Measurements from ENCODE around the gene FADD. TPM values are rescaled to one million over a fixed set of nuclear protein-coding genes. Genes with fewer than 3 reads are reported as not detected.
A peak's percentile ranks its signal among the peaks of the same experiment; 100 is the strongest.

FADD gene
- total and polyA plus RNA-seq, 5 experiments from 2014 or later = 7.2 to 37.8 (median 19.3) TPM

DNA sequence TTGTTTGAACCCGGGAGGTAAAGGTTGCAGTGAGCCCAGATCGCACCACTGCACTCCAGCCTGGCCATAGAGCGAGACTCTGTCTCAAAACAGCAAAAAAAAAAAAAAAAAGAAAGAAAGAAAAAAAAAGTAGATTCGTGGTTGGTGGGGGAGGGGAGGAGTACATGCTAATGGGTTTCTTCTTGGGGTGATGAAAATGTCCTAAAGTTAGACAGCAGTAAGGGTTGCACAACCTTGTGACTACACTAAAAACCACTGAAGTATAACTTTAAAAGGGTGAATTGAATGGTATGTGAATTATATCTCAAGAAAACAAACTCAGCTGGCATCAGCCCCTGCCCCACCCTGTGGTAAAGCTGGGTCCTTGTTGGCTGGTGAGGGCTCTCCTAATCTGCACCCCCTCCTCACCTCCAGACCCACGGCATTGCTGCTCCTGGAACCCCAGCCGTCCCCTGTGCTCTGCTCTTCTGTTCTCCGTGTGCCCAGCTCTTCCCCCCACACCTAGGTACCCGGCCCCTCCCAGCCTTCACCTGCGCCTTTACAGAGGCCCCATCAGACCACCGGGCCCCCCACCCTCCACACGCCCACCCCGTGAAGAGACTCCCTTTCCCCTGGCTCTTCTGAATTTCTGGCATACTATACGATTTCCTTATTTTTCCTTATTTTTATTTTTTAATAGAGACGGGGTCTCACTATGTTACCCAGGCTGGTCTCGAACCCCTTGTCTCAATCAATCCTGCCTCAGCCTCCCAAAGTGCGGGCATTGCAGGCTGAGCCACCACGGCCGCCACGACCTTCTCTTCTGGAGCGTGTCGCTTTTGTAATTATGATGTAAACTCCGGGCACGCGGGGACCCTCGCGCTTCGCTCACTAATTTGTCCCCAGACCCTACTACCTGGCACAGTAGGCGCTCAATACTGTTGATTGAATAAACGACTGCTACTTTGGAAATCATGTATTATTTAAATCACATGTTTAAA is 924 bp upstream of the FADD start:
- DNase-seq (no peak), ATAC-seq (no peak)
- no peaks in the 10 kb centered on the region for H3K9me3 Mint-ChIP-seq
- H3K4me3 Mint-ChIP-seq = peak overlapping the region; percentile 83 to 98 (median 94)
- H3K36me3 Mint-ChIP-seq = peaks cover 0 to 29% (median 7%) of the 10 kb centered on the region in 3 donors
- POLR2A ChIA-PET = interaction anchor here (0.6 to 2.2 kb wide), 4 partner anchors 10 to 527 kb away, joined by 3 to 12 read pairs (median 8); partner anchors contain the start of gene LTO1
- peaks cover 13 to 39% (median 37%) of the 10 kb centered on the region in 4 donors for H3K4me1 Mint-ChIP-seq
- H3K27me3 Mint-ChIP-seq = peaks cover 0 to 1% (median 0%) of the 10 kb centered on the region in 5 donors
- H3K27ac Mint-ChIP-seq = peak overlapping the region; percentile 81 to 97 (median 95)

GRCh38 chr11:70203751-70204465 is 812 bp downstream of the FADD start:
- H3K4me3 Mint-ChIP-seq = peak overlapping the region; percentile 91 to 98 (median 96)
- H3K4me1 Mint-ChIP-seq = peaks cover 19 to 53% (median 49%) of the 10 kb centered on the region in 4 donors
- POLR2A ChIA-PET = interaction anchor here (0.6 to 2.3 kb wide), 5 partner anchors 8 to 1380 kb away, joined by 5 to 16 read pairs (median 10); partner anchors contain the start of genes LTO1 and PPFIA1
- ATAC-seq (peak; percentile 69 to 70), DNase-seq (peak; percentile 70 to 90 (median 78))
- no peaks in the 10 kb centered on the region for H3K27me3 Mint-ChIP-seq
- H3K9me3 Mint-ChIP-seq = no peaks in the 10 kb centered on the region
- peak overlapping the region; percentile 87 to 98 (median 97) for H3K27ac Mint-ChIP-seq
- H3K36me3 Mint-ChIP-seq = peaks cover 0 to 47% (median 7%) of the 10 kb centered on the region in 3 donors

DNA sequence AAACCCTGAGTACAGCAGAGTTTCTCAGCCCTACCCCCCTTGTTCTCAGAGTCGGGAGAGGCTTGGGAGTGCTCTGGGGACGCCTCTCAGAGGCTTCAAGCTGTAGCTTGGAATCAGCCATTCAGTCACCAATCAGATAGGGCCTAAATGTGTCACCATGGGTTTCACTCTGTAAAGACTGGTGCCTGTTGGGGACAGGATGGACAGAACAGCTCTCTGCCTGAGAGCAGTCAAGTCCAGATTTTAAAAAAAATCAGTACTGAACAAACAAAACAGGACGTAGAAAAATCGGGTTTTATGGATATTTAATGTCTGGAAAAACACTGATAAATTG is 1.3 kb downstream of the FADD start:
- Mint-ChIP-seq H3K27ac (peak overlapping the region; percentile 87 to 98 (median 97)), H3K9me3 (no peaks in the 10 kb centered on the region), H3K4me3 (peak overlapping the region; percentile 91 to 98 (median 96)), H3K4me1 (peaks cover 23 to 58% (median 54%) of the 10 kb centered on the region in 4 donors), H3K27me3 (no peaks in the 10 kb centered on the region), H3K36me3 (peaks cover 0 to 52% (median 10%) of the 10 kb centered on the region in 3 donors)
- POLR2A ChIA-PET = interaction anchor here (0.8 to 2.3 kb wide), 2 partner anchors 10 to 66 kb away, joined by 5 to 16 read pairs; partner anchors contain the start of gene PPFIA1
- no peak for DNase-seq
- ATAC-seq = no peak

DNA sequence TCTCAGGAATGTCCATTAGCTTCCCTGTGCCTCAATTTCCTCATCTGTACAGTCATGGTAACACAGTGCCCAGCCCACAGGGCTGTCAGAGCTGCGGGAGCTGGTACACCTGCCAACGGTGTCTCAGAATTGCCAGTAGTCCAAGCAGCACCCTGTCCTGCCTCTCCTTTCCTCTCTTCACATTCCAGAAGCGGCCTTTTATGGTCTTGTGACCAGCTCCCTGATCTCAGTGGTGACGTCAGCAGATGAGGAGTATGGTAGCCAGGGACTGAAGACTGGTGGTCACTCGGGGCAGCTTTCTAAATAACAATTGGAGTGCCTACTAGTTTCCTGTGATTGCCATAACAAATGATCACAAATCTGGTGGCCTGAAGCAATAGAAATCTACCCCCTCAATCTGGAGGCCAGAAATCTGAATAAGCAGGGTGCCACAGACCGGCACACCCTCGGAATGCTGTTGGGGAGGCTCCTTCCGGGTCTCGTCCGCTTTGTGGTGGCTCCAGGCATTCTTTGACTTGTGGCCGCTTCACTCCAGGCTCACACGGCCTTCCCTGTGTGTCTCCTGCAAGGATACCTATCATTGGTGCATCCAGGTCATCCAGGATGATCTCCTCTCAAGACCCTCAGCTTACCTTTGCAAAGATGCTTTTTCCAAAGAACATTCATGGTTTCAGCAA is 2.1 kb downstream of the FADD start:
- DNase-seq (no peak), ATAC-seq (no peak)
- POLR2A ChIA-PET = interaction anchor here (0.8 to 2.3 kb wide), 2 partner anchors 9 to 66 kb away, joined by 5 to 16 read pairs; partner anchors contain the start of gene PPFIA1
- H3K27ac Mint-ChIP-seq = peak overlapping the region; percentile 85 to 98 (median 97)
- H3K4me1 Mint-ChIP-seq = peaks cover 28 to 63% (median 60%) of the 10 kb centered on the region in 4 donors
- H3K4me3 Mint-ChIP-seq = peak overlapping the region; percentile 91 to 98 (median 96)
- H3K27me3 Mint-ChIP-seq = no peaks in the 10 kb centered on the region
- H3K36me3 Mint-ChIP-seq = peaks cover 0 to 58% (median 11%) of the 10 kb centered on the region in 3 donors
- H3K9me3 Mint-ChIP-seq = no peaks in the 10 kb centered on the region

- DNase-seq = no peak
- peaks cover 0 to 59% (median 11%) of the 10 kb centered on the region in 3 donors for H3K36me3 Mint-ChIP-seq
- no peak for ATAC-seq
- no peaks in the 10 kb centered on the region for H3K9me3 Mint-ChIP-seq
- H3K4me1 Mint-ChIP-seq = peaks cover 29 to 64% (median 62%) of the 10 kb centered on the region in 4 donors
- POLR2A ChIA-PET = no interaction called here
- H3K27me3 Mint-ChIP-seq = no peaks in the 10 kb centered on the region
- peak overlapping the region in 9 of 10 donors; percentile 52 to 98 (median 97) for H3K4me3 Mint-ChIP-seq
- peak overlapping the region; percentile 53 to 98 (median 90) for H3K27ac Mint-ChIP-seq
Measured at GRCh38 chr11:70205766-70206165, 2.7 kb downstream of the FADD start.

GRCh38 chr11:70206226-70206981 is 3.3 kb downstream of the FADD start:
- H3K4me1 Mint-ChIP-seq = peaks cover 29 to 64% (median 62%) of the 10 kb centered on the region in 4 donors
- no peaks in the 10 kb centered on the region for H3K9me3 Mint-ChIP-seq
- POLR2A ChIA-PET = no interaction called here
- DNase-seq = no peak
- H3K27me3 Mint-ChIP-seq = no peaks in the 10 kb centered on the region
- peak overlapping the region in 8 of 10 donors; percentile 36 to 98 (median 94) for H3K4me3 Mint-ChIP-seq
- H3K27ac Mint-ChIP-seq = peak overlapping the region in 9 of 10 donors; percentile 53 to 98 (median 84)
- no peak for ATAC-seq
- peaks cover 0 to 59% (median 11%) of the 10 kb centered on the region in 3 donors for H3K36me3 Mint-ChIP-seq

GRCh38 chr11:70206982-70207376 is 3.9 kb downstream of the FADD start:
- DNase-seq (no peak), ATAC-seq (no peak)
- Mint-ChIP-seq H3K9me3 (no peaks in the 10 kb centered on the region), H3K36me3 (peaks cover 0 to 59% (median 11%) of the 10 kb centered on the region in 3 donors), H3K4me3 (peak overlapping the region in 1 of 10 donors; percentile 48), H3K27ac (peak overlapping the region in 5 of 10 donors; percentile 10 to 84 (median 40)), H3K4me1 (peaks cover 29 to 64% (median 62%) of the 10 kb centered on the region in 4 donors), H3K27me3 (no peaks in the 10 kb centered on the region)
- POLR2A ChIA-PET = no interaction called here

DNA sequence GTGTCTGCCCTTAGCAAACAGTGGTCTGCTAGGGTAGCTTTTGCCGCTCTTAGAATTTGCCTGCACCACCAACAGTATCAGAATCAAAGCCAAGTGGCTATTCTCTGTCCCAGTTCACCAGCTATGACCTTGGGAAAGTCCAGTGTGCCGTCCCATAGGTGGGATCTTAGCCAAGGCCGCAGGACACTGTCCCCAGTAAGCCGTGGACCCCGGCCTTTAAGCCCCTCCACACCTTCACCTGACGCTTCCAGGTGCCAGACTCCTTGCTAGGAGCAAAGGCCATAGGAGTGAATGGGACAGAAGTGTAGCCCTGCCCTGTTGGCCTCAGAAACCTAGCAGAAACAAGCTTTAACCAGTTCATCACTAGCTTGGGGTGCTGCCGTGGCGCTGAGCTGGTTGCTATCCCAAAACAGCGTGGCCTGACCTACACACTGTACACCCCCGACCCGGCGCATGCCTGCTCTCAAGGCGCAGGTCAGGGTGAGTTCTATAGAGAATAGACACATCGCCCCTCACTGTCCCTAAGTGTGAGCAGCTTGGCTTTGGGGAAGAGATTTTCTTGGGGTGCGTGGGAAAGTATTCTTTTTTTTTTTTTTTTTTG is 4.5 kb downstream of the FADD start:
- POLR2A ChIA-PET = no interaction called here
- Mint-ChIP-seq H3K4me1 (peaks cover 31 to 64% (median 59%) of the 10 kb centered on the region in 4 donors), H3K9me3 (no peaks in the 10 kb centered on the region), H3K4me3 (peak overlapping the region in 1 of 10 donors; percentile 66), H3K27me3 (no peaks in the 10 kb centered on the region), H3K27ac (peak overlapping the region in 4 of 10 donors; percentile 20 to 49 (median 33)), H3K36me3 (peaks cover 0 to 59% (median 11%) of the 10 kb centered on the region in 3 donors)
- DNase-seq (no peak), ATAC-seq (no peak)

GRCh38 chr11:70209391-70209912 is 6.4 kb downstream of the FADD start:
- Mint-ChIP-seq H3K27ac (peak overlapping the region in 6 of 10 donors; percentile 19 to 85 (median 60)), H3K36me3 (peaks cover 0 to 57% (median 11%) of the 10 kb centered on the region in 3 donors)
- POLR2A ChIA-PET = no interaction called here

DNA sequence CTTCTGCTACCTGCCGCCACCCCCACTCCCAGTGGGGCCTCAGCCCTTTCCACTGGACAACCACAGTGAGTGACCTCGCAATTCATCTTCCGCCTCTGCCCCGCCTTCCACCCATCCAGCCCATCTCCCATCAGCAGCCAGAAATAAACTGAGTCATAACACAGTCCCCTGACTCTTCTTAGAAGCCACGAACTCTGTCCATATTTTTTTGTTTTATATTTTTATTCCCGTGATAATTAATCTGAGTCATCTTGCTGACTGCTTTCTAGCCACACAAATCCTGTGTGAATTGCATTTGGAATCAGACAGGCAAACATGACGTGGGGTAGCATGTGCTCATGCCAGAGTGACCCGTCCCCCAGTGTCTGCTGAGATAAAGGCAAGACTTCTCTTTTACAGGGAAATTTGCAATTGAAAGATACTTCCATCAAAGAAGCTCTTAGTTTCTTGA is 7.0 kb downstream of the FADD start:
- POLR2A ChIA-PET = no interaction called here
- DNase-seq = no peak
- no peak for ATAC-seq
- Mint-ChIP-seq H3K27ac (peak overlapping the region in 8 of 10 donors; percentile 4 to 88 (median 46)), H3K9me3 (no peaks in the 10 kb centered on the region), H3K4me3 (no peak overlapping the region), H3K27me3 (no peaks in the 10 kb centered on the region), H3K36me3 (peaks cover 0 to 51% (median 11%) of the 10 kb centered on the region in 3 donors), H3K4me1 (peaks cover 27 to 49% (median 43%) of the 10 kb centered on the region in 4 donors)

More at GRCh38 chr11:70209391-70209912, 6.4 kb downstream of the FADD start:
- DNase-seq (no peak), ATAC-seq (no peak)
- H3K9me3 Mint-ChIP-seq = no peaks in the 10 kb centered on the region
- peaks cover 29 to 55% (median 49%) of the 10 kb centered on the region in 4 donors for H3K4me1 Mint-ChIP-seq
- peak overlapping the region in 1 of 10 donors; percentile 43 for H3K4me3 Mint-ChIP-seq
- no peaks in the 10 kb centered on the region for H3K27me3 Mint-ChIP-seq

All from naive thymus-derived CD8-positive, alpha-beta T cell (primary cell).